Measurements from ENCODE around the gene CROCC2. TPM values are rescaled to one million over a fixed set of nuclear protein-coding genes. Genes with fewer than 3 reads are reported as not detected.

CROCC2 gene
- total RNA-seq, 4 donors from 2014 or later = 0.07 TPM; not detected in 3

GRCh38 chr2:240932724-240933047 is 26.6 kb downstream of the CROCC2 start:
- Histone ChIP-seq H3K36me3 (no peaks in the 10 kb centered on the region), H3K9me3 (no peaks in the 10 kb centered on the region), H3K27ac (no peak overlapping the region), H3K27me3 (peaks cover 8 to 33% (median 13%) of the 10 kb centered on the region in 3 donors), H3K4me1 (no peaks in the 10 kb centered on the region), H3K4me3 (no peak overlapping the region)
- in situ Hi-C loops (cut with MboI; ENCODE audit: low sequenced_read_pairs in 4 of 4) (no loop called here), intact Hi-C loops (cut with DNase I; ENCODE audit: low total_unique reads) (no loop called here)
- ATAC-seq (no peak), DNase-seq (no peak)
- TF ChIP-seq POLR2A (IDR thresholded peaks at IDR 0.05) (no peak), CTCF (IDR thresholded peaks at IDR 0.05 in 4 of 5, conservative IDR thresholded peaks at IDR 0.05 in 1 of 5) (no peak)

- no peaks in the 10 kb centered on the region for H3K4me1 ChIP-seq
- DNase-seq = peak; percentile 1 to 8
- intact Hi-C loops (cut with DNase I; ENCODE audit: low total_unique reads) = no loop called here
- H3K36me3 ChIP-seq = no peaks in the 10 kb centered on the region
- in situ Hi-C loops (cut with MboI; ENCODE audit: low sequenced_read_pairs in 4 of 4) = no loop called here
- TF ChIP-seq POLR2A (IDR thresholded peaks at IDR 0.05) = no peak
- no peak overlapping the region for H3K4me3 ChIP-seq
- H3K9me3 ChIP-seq = peaks cover 0 to 5% (median 0%) of the 10 kb centered on the region in 3 donors
- peaks cover 8 to 33% (median 13%) of the 10 kb centered on the region in 3 donors for H3K27me3 ChIP-seq
- no peak for ATAC-seq
- no peak overlapping the region for H3K27ac ChIP-seq
Measured at GRCh38 chr2:240933048-240933965, 27.2 kb downstream of the CROCC2 start.

- in situ Hi-C loops (cut with MboI; ENCODE audit: low sequenced_read_pairs in 4 of 4) (no loop called here), intact Hi-C loops (cut with DNase I; ENCODE audit: low total_unique reads) (no loop called here)
- H3K27me3 ChIP-seq = peaks cover 8 to 33% (median 13%) of the 10 kb centered on the region in 3 donors
- TF ChIP-seq CTCF (IDR thresholded peaks at IDR 0.05 in 4 of 5, conservative IDR thresholded peaks at IDR 0.05 in 1 of 5) = no peak
- TF ChIP-seq POLR2A (IDR thresholded peaks at IDR 0.05) = no peak
- H3K27ac ChIP-seq = no peak overlapping the region
- H3K4me1 ChIP-seq = no peaks in the 10 kb centered on the region
- DNase-seq = peak; percentile 1 to 14
- no peaks in the 10 kb centered on the region for H3K36me3 ChIP-seq
- H3K9me3 ChIP-seq = peaks cover 0 to 5% (median 0%) of the 10 kb centered on the region in 3 donors
- H3K4me3 ChIP-seq = no peak overlapping the region
- ATAC-seq = no peak
Measured at GRCh38 chr2:240933966-240934700, 28.0 kb downstream of the CROCC2 start.

- Histone ChIP-seq H3K4me1 (no peaks in the 10 kb centered on the region), H3K4me3 (no peak overlapping the region), H3K27ac (no peak overlapping the region), H3K9me3 (peaks cover 0 to 5% (median 0%) of the 10 kb centered on the region in 3 donors), H3K36me3 (no peaks in the 10 kb centered on the region), H3K27me3 (peaks cover 8 to 33% (median 13%) of the 10 kb centered on the region in 3 donors)
- in situ Hi-C loops (cut with MboI; ENCODE audit: low sequenced_read_pairs in 4 of 4) (no loop called here), intact Hi-C loops (cut with DNase I; ENCODE audit: low total_unique reads) (no loop called here)
- ATAC-seq (no peak), DNase-seq (no peak)
- TF ChIP-seq POLR2A (IDR thresholded peaks at IDR 0.05) (no peak), CTCF (IDR thresholded peaks at IDR 0.05 in 4 of 5, conservative IDR thresholded peaks at IDR 0.05 in 1 of 5) (no peak)
Measured at GRCh38 chr2:240934701-240935102, 28.6 kb downstream of the CROCC2 start.
